Neural cell (in vitro differentiated cells): ENCODE measurements around the gene MKRN2.

Experiments
- CTCF ChIP-seq: fragments of 450-650 bp; IDR thresholded peaks from 2 replicates; pipeline ENCODE4 v1.5.1; 2014; ENCODE audit warnings: antibody characterized with exemption, mild to moderate bottlenecking, moderate library complexity; ENCODE audit not compliant: poor library complexity, severe bottlenecking
- EP300 ChIP-seq: fragments of 450-650 bp; conservative IDR thresholded peaks from 2 replicates; pipeline ENCODE4 v1.6.1; 2014; ENCODE audit warnings: antibody characterized with exemption, mild to moderate bottlenecking, moderate library complexity; ENCODE audit not compliant: poor library complexity, severe bottlenecking

- TF ChIP-seq CTCF (no peak), EP300 (no peak)
These were observed 73.4 kb downstream of the MKRN2 start for GRCh38 chr3:12630292-12630691.
